ENCODE results near the gene OVCA2. TPM values are rescaled to one million over a fixed set of nuclear protein-coding genes. Genes with fewer than 3 reads are reported as not detected.
"Not testable (repeated sequence)": the region's sequence is repeated elsewhere in the genome, so short reads cannot be mapped to it uniquely, and the experiment has no call there.

Gene OVCA2
- total and polyA plus RNA-seq, 2 experiments from 2014 or later, result 66.1 to 92.0 TPM

DNA sequence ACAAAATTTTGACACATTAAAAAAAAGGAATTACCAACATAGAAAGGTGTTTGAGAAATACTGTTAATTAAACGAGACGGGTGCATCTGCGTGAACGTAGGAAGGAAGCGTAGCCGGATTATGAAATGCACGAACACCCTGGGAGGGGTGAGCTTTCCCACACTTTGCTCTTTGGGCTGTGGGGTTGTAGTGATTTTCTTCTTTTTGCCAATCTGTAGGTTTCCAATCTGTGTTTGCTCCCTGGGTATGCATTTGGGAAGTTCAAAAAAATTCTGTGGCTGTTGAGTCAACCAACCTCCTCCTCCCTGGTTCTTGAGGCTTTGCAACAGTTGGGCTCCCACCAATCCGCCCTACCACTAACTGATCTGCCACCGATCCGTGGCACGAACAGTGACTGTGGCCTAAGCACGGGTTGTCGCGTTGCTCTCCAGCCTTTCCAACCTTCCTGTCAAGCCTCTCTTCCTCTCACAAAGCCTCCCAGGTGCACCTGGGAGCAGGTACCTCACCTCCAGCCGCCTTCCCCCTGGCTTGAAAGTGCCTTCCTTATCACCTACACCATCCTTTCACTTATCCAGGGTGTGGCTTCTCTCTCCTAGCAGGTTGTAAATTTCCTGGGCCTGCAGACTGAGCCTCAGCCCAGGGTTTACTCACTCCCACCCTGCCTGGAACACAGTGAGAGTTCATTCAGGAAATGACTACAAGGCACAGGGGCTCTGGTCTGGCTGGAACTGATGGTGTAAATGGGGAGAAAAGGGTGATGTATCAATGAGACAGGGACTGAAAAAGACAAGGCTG, 33.3 kb upstream of the OVCA2 start:
- Histone ChIP-seq H3K36me3 (ENCODE audit: low read depth) (no peaks in the 10 kb centered on the region), H3K4me2 (ENCODE audit: unreplicated experiment) (no peak overlapping the region), H3K4me3 (no peak overlapping the region), H3F3A (ENCODE audit: insufficient read depth) (0 out of 2 replicates have a peak, but pooled peaks cover 8% of the 10 kb centered on the region), H3K9me3 (ENCODE audit: low read depth) (no peaks in the 10 kb centered on the region), H3K4me1 (ENCODE audit: insufficient read depth) (peaks cover 7% of the 10 kb centered on the region; the same call in 1 of the 2 replicates), H2AFZ (no peak overlapping the region), H3K9ac (no peak overlapping the region), H3K79me2 (ENCODE audit: insufficient read depth) (no peaks in the 10 kb centered on the region), H3K27me3 (replicated peaks; ENCODE audit: insufficient read depth) (no peaks in the 10 kb centered on the region), H3K27ac (no peak overlapping the region), H4K20me1 (ENCODE audit: insufficient read depth) (no peaks in the 10 kb centered on the region), H3K9me2 (ENCODE audit: insufficient read depth) (no peaks in the 10 kb centered on the region)
- no peak for TF ChIP-seq EZH2 (IDR thresholded peaks at IDR 0.05; ENCODE audit: insufficient read depth, poor library complexity, severe bottlenecking)
- TF ChIP-seq EZH2phosphoT487 (IDR thresholded peaks at IDR 0.05; ENCODE audit: insufficient read depth, low read depth), result no peak
- 87 to 91% methylated on average over 15 of the region's 15 CpGs for WGBS, 2 experiments (ENCODE audit: low coverage in 1 of 2, low lambda C conversion rate in 2 of 2, missing lambda C conversion rate in 2 of 2)
- in situ Hi-C loops (cut with MboI), result no loop called here
- DNase-seq, result no peak

DNA sequence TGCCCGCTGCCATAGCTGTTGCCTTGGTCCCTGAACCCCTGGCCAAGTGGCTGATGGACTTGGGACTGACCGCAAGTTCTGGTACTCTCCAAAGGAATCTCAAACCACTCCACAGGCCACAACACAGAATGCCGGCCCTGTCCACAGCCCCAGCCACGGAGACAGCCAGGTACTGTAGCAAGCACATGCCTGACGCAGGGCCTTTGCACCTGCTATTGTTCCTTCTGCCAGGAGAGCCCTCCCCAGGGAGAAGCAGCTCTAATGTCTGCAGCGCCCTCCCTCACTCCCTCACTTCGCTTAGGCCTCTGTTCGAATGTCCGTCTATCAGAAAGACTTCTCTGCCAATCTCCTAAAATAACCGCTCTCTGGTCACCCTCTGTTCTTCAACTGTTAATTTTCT, 32.1 kb upstream of the OVCA2 start:
- in situ Hi-C loops (cut with MboI), result no loop called here
- no peaks in the 10 kb centered on the region for H3K79me2 ChIP-seq (ENCODE audit: insufficient read depth)
- 92 to 97% methylated on average over 10 of the region's 10 CpGs for WGBS, 2 experiments (ENCODE audit: low coverage in 1 of 2, low lambda C conversion rate in 2 of 2, missing lambda C conversion rate in 2 of 2)
- no peak for DNase-seq
- peaks cover 7% of the 10 kb centered on the region; the same call in 1 of the 2 replicates for H3K4me1 ChIP-seq (ENCODE audit: insufficient read depth)
- no peak overlapping the region for H3K4me3 ChIP-seq
- TF ChIP-seq EZH2 (IDR thresholded peaks at IDR 0.05; ENCODE audit: insufficient read depth, poor library complexity, severe bottlenecking) (no peak), EZH2phosphoT487 (IDR thresholded peaks at IDR 0.05; ENCODE audit: insufficient read depth, low read depth) (no peak)
- H3K9me3 ChIP-seq (ENCODE audit: low read depth), result no peaks in the 10 kb centered on the region
- H3K27ac ChIP-seq, result no peak overlapping the region
- no peak overlapping the region for H3K4me2 ChIP-seq (ENCODE audit: unreplicated experiment)
- H3K9ac ChIP-seq, result no peak overlapping the region
- H3K27me3 ChIP-seq (replicated peaks; ENCODE audit: insufficient read depth), result no peaks in the 10 kb centered on the region
- H2AFZ ChIP-seq, result no peak overlapping the region
- H4K20me1 ChIP-seq (ENCODE audit: insufficient read depth), result no peaks in the 10 kb centered on the region
- 0 out of 2 replicates have a peak, but pooled peaks cover 8% of the 10 kb centered on the region for H3F3A ChIP-seq (ENCODE audit: insufficient read depth)
- no peaks in the 10 kb centered on the region for H3K36me3 ChIP-seq (ENCODE audit: low read depth)
- H3K9me2 ChIP-seq (ENCODE audit: insufficient read depth), result no peaks in the 10 kb centered on the region

DNA sequence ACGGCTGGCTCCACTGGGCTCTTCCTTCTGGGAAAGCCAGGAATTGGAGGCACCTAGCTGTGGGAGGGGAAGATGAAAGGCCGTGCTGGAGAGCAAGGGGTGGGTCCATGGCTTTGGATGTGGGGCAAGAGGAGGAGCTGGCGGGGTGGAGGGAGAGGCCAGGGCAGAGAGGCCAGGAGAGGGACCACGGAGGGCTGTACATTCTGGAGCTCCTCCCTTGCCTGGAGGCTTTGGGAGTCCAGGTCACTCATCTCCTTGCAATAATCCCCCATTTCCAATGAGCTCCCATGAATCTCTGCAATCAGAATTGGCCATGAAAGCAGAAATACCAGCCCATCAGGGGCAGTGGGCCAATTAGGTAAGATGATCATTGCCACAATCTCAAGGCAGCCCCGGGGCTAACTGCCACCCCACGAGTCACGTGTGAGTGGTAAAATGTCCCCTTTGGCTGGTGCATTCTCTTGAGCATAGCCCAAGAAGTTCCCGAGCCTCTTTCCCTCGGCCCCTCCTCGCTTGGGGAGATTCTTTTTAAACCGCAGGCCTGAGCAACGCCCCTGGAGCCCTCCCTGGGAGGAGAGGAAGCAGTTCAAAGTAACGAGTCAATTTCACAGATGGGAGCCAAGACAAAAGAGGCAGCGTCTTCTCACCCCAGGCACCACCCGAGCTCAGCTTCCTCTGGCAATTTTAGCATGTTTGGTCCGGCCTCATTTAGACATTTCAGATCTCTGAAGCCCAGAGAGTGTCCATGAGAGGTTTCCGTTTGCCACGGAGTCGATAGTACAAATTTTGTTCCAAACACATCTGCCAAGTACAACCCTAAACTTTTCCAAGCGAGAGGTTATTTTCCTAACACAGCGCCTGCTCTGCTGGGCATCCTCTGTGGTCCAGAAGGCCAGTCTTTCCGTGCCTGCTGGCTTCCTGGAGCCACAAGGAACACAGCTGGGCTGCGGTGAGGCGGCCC, 30.1 kb upstream of the OVCA2 start:
- Histone ChIP-seq H3K9ac (no peak overlapping the region), H3K79me2 (ENCODE audit: insufficient read depth) (no peaks in the 10 kb centered on the region)
- peak; percentile 53 for DNase-seq

DNA sequence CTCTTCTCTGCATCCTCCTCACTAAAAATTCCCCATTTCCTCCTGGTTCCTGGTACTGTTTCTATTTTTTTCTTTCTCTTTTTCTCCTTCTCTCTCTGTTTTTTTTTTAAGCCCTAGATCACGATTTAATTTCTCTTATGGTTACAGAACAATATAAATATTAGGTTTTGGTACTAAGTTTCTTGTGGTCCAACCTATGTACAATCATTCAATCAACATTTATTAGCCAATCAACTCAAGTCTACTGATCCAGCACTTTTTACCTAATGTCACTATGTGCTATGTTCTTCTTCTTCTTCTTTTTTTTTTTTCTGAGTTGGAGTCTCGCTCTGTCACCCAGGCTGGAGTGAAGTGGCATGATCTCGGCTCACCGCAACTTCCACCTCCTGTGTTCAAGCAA, 29.3 kb upstream of the OVCA2 start:
- no peak for DNase-seq
- no peaks in the 10 kb centered on the region for H3K27me3 ChIP-seq (replicated peaks; ENCODE audit: insufficient read depth)
- WGBS, 2 experiments (ENCODE audit: low coverage in 1 of 2, low lambda C conversion rate in 2 of 2, missing lambda C conversion rate in 2 of 2), result 92 to 93% methylated on average over 4 of the region's 4 CpGs
- H2AFZ ChIP-seq, result peak overlapping the region; percentile 79
- no peak overlapping the region for H3K27ac ChIP-seq
- in situ Hi-C loops (cut with MboI), result no loop called here
- TF ChIP-seq EZH2phosphoT487 (IDR thresholded peaks at IDR 0.05; ENCODE audit: insufficient read depth, low read depth), result no peak
- no peak for TF ChIP-seq EZH2 (IDR thresholded peaks at IDR 0.05; ENCODE audit: insufficient read depth, poor library complexity, severe bottlenecking)
- H3K9ac ChIP-seq, result no peak overlapping the region
- no peaks in the 10 kb centered on the region for H3K36me3 ChIP-seq (ENCODE audit: low read depth)
- peak overlapping the region; percentile 31 for H3K4me2 ChIP-seq (ENCODE audit: unreplicated experiment)
- H3K79me2 ChIP-seq (ENCODE audit: insufficient read depth), result no peaks in the 10 kb centered on the region
- H3K4me1 ChIP-seq (ENCODE audit: insufficient read depth), result peaks cover 7% of the 10 kb centered on the region; the same call in 1 of the 2 replicates
- 0 out of 2 replicates have a peak, but pooled peaks cover 8% of the 10 kb centered on the region for H3F3A ChIP-seq (ENCODE audit: insufficient read depth)
- no peak overlapping the region for H3K4me3 ChIP-seq
- no peaks in the 10 kb centered on the region for H3K9me2 ChIP-seq (ENCODE audit: insufficient read depth)
- no peaks in the 10 kb centered on the region for H3K9me3 ChIP-seq (ENCODE audit: low read depth)
- H4K20me1 ChIP-seq (ENCODE audit: insufficient read depth), result no peaks in the 10 kb centered on the region

More for the DNA sequence above, 30.1 kb upstream of the OVCA2 start:
- no peaks in the 10 kb centered on the region for H3K9me3 ChIP-seq (ENCODE audit: low read depth)
- no peaks in the 10 kb centered on the region for H3K27me3 ChIP-seq (replicated peaks; ENCODE audit: insufficient read depth)
- no peak overlapping the region for H3K27ac ChIP-seq
- 11 to 15% methylated on average over 23 to 24 of the region's 24 CpGs for WGBS, 2 experiments (ENCODE audit: low coverage in 1 of 2, low lambda C conversion rate in 2 of 2, missing lambda C conversion rate in 2 of 2)
- H4K20me1 ChIP-seq (ENCODE audit: insufficient read depth), result no peaks in the 10 kb centered on the region
- in situ Hi-C loops (cut with MboI), result no loop called here
- H2AFZ ChIP-seq, result peak overlapping the region; percentile 79
- H3K9me2 ChIP-seq (ENCODE audit: insufficient read depth), result no peaks in the 10 kb centered on the region
- peak overlapping the region; percentile 31 for H3K4me2 ChIP-seq (ENCODE audit: unreplicated experiment)
- H3K36me3 ChIP-seq (ENCODE audit: low read depth), result no peaks in the 10 kb centered on the region
- peaks cover 7% of the 10 kb centered on the region; the same call in 1 of the 2 replicates for H3K4me1 ChIP-seq (ENCODE audit: insufficient read depth)
- H3F3A ChIP-seq (ENCODE audit: insufficient read depth), result 0 out of 2 replicates have a peak, but pooled peaks cover 8% of the 10 kb centered on the region
- TF ChIP-seq EZH2 (IDR thresholded peaks at IDR 0.05; ENCODE audit: insufficient read depth, poor library complexity, severe bottlenecking) (no peak), EZH2phosphoT487 (IDR thresholded peaks at IDR 0.05; ENCODE audit: insufficient read depth, low read depth) (no peak)
- no peak overlapping the region for H3K4me3 ChIP-seq

DNA sequence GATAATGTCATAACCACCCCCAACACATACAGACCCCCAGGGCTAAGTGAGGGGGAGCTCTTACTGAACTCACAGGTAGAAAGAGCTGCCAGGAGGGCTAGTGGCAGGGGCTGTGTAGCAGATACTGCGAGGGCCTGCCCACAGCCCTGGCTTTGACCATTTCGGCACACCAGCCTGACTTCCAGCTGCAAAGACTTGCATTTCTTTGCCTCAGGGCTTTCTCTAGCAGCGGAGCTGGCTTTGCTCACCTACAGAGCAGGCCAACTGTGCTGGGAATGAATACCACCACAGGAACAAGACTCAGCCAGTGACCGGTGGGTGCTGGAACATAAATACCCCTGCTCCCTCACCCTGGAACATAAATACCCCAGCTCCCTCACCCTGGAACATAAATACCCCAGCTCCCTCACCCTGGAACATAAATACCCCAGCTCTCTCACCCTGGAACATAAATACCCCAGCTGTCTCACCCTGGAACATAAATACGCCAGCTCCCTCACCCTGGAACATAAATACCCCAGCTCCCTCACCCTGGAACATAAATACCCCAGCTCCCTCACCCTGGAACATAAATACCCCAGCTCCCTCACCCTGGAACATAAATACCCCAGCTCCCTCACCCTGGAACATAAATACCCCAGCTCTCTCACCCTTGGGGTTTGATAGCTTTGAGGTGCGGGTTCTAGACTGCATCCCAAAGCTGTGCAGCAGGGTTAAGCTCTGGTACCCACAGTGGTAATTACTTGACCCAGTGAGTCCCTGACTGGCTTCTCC, 28.4 kb upstream of the OVCA2 start:
- in situ Hi-C loops (cut with MboI), result not testable (repeated sequence)
- WGBS, 2 experiments (ENCODE audit: low coverage in 1 of 2, low lambda C conversion rate in 2 of 2, missing lambda C conversion rate in 2 of 2), result 92 to 95% methylated on average over 5 to 6 of the region's 6 CpGs

More for the DNA sequence above, 28.4 kb upstream of the OVCA2 start:
- H3K79me2 ChIP-seq (ENCODE audit: insufficient read depth); DNase-seq; H3K9me2 ChIP-seq (ENCODE audit: insufficient read depth); H3F3A ChIP-seq (ENCODE audit: insufficient read depth); H2AFZ ChIP-seq; H3K4me1 ChIP-seq (ENCODE audit: insufficient read depth); H3K4me3 ChIP-seq; H3K36me3 ChIP-seq (ENCODE audit: low read depth); H3K4me2 ChIP-seq (ENCODE audit: unreplicated experiment); H3K27ac ChIP-seq; H4K20me1 ChIP-seq (ENCODE audit: insufficient read depth); H3K9ac ChIP-seq; H3K9me3 ChIP-seq (ENCODE audit: low read depth); H3K27me3 ChIP-seq (replicated peaks; ENCODE audit: insufficient read depth): not testable (repeated sequence)

Measured in GM23248 (cell line).